HL-60 (cell line): ENCODE measurements around the gene VAX1. TPM values are rescaled to one million over a fixed set of nuclear protein-coding genes. Genes with fewer than 3 reads are reported as not detected.

Source experiments
- microRNA-seq: library from miRNA; unstranded; fragments of <30 nt; microRNA quantifications from one replicate; pipeline ENCODE4, GENCODE V29; 2018

VAX1 gene

Small RNAs within 50 kb of the gene (microRNA-seq; reads per million reads assigned to microRNA genes)
- not detected for gene MIR3663
